Neural crest cell (in vitro differentiated cells): ENCODE measurements around the gene KRTDAP. TPM values are rescaled to one million over a fixed set of nuclear protein-coding genes. Genes with fewer than 3 reads are reported as not detected.

Experiments
- DNase-seq: peaks from one replicate; pipeline ENCODE4 v3.0.0; 2021; ENCODE audit warnings: low read depth, mixed read lengths, low spot score
- H3K27ac Mint-ChIP-seq: one replicate; pipeline ENCODE4 v1.8.0; 2021; ENCODE audit warnings: mild to moderate bottlenecking, mixed read lengths; ENCODE audit not compliant: unreplicated experiment
- H3K27me3 Mint-ChIP-seq: 2 replicates; pipeline ENCODE4 v1.8.0; 2021; ENCODE audit warnings: low read depth, mild to moderate bottlenecking, mixed read lengths
- H3K36me3 Mint-ChIP-seq: 2 replicates; pipeline ENCODE4 v1.8.0; 2021; ENCODE audit warnings: low read depth, mild to moderate bottlenecking, mixed read lengths
- H3K4me1 Mint-ChIP-seq: 2 replicates; pipeline ENCODE4 v1.8.0; 2021; ENCODE audit warnings: mixed read lengths
- H3K4me3 Mint-ChIP-seq: one replicate; pipeline ENCODE4 v1.8.0; 2021; ENCODE audit warnings: mild to moderate bottlenecking, mixed read lengths
- H3K9me3 Mint-ChIP-seq: 2 replicates; pipeline ENCODE4 v1.8.0; 2021; ENCODE audit warnings: mixed read lengths
- total RNA-seq: library from RNA; stranded (reverse); gene quantifications from 2 replicates; pipeline ENCODE4 v1.2.1, GENCODE V29; 2021
- TF ChIP-seq, protein P1 (sequence below): fragments of 200-600 bp; sonication (generic); conservative IDR thresholded peaks from 2 replicates; pipeline ENCODE4 v1.5.0; 2021; ENCODE audit warnings: antibody characterized with exemption, mild to moderate bottlenecking

Gene KRTDAP
- total RNA-seq, 1 donor from 2014 or later = not detected

DNA sequence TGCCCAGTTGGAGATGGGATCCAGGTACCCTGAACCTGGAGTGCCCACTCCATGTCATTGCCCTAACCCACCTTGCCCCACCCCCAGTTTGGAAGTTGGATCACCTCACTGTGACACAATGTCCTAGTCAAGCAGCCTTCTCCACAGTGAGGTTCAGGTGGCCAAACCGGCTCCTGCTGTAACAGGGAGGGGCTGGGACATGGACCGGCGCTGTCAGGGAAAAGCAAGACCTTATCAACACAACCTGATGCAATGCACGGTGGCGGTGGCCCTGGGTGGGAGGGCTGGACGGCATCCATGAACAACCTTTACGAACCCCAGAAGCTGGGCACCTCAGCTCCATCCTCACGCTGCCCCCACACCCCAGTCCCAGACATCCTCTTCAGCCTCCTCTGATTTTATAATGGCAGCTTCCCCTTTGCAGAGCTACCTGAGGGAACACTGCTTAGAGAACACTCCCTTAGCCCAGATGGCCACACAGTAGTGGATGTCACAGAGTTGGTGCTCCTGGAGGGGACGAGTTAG, 1.6 kb upstream of the KRTDAP start:
- Mint-ChIP-seq H3K9me3 (no peaks in the 10 kb centered on the region), H3K27ac (no peak overlapping the region), H3K36me3 (no peaks in the 10 kb centered on the region), H3K4me3 (no peak overlapping the region), H3K27me3 (peaks cover 67% of the 10 kb centered on the region), H3K4me1 (no peaks in the 10 kb centered on the region)
- TF ChIP-seq, protein P1, sequence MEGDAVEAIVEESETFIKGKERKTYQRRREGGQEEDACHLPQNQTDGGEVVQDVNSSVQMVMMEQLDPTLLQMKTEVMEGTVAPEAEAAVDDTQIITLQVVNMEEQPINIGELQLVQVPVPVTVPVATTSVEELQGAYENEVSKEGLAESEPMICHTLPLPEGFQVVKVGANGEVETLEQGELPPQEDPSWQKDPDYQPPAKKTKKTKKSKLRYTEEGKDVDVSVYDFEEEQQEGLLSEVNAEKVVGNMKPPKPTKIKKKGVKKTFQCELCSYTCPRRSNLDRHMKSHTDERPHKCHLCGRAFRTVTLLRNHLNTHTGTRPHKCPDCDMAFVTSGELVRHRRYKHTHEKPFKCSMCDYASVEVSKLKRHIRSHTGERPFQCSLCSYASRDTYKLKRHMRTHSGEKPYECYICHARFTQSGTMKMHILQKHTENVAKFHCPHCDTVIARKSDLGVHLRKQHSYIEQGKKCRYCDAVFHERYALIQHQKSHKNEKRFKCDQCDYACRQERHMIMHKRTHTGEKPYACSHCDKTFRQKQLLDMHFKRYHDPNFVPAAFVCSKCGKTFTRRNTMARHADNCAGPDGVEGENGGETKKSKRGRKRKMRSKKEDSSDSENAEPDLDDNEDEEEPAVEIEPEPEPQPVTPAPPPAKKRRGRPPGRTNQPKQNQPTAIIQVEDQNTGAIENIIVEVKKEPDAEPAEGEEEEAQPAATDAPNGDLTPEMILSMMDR = no peak
- DNase-seq = no peak

DNA sequence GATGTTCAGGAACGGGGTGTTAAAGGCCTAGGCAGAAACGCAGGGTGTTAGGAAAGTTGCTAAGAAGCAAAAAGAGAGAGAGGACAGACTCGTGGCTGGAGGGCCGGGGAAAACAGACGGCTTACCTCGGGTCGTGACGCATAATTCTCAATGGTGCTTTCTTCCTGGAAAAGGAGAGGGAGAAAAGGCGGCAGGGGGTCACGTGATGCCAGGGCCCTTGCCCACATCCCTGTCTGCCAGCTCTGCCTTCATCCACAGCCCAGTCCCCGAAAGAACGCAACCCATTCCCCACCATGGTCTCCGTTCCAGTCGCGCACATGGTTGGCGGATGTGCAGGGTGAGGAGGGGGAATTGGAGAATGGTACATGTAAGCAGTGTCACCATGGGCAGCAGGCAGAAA, 1.6 kb downstream of the KRTDAP start:
- no peaks in the 10 kb centered on the region for H3K36me3 Mint-ChIP-seq
- TF ChIP-seq, protein P1 = no peak
- no peaks in the 10 kb centered on the region for H3K4me1 Mint-ChIP-seq
- H3K27me3 Mint-ChIP-seq = peaks cover 80% of the 10 kb centered on the region
- H3K27ac Mint-ChIP-seq = no peak overlapping the region
- H3K9me3 Mint-ChIP-seq = no peaks in the 10 kb centered on the region
- DNase-seq = no peak
- no peak overlapping the region for H3K4me3 Mint-ChIP-seq

DNA sequence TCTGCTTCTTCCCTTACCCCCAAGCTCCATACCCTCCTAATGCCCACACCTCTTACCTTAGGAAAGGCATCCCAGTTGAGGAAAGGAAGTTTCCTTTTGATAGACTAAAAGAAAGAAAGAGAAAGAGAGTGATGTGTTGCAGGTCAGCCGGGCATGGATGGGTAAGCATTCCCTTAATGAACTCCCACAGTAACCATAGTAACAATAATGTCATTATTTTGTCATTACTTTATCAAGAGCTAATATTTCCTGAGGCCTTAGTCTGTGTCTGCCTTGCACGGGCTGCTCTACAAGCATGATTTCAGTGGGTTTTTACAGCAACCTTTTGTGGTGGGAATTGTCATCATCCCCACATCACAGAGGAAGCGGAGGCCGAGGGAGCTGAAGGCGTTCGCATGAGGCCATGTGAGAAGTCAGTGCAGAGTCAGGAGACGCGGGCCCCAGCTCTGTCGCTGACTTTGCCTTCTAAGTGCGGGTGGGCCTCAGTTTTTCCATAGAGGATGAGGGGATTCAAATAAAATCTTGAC, 2.5 kb downstream of the KRTDAP start:
- Mint-ChIP-seq H3K36me3 (no peaks in the 10 kb centered on the region), H3K9me3 (no peaks in the 10 kb centered on the region), H3K27ac (no peak overlapping the region), H3K4me1 (no peaks in the 10 kb centered on the region), H3K27me3 (peaks cover 78% of the 10 kb centered on the region), H3K4me3 (no peak overlapping the region)
- TF ChIP-seq, protein P1 = no peak
- DNase-seq = no peak

DNA sequence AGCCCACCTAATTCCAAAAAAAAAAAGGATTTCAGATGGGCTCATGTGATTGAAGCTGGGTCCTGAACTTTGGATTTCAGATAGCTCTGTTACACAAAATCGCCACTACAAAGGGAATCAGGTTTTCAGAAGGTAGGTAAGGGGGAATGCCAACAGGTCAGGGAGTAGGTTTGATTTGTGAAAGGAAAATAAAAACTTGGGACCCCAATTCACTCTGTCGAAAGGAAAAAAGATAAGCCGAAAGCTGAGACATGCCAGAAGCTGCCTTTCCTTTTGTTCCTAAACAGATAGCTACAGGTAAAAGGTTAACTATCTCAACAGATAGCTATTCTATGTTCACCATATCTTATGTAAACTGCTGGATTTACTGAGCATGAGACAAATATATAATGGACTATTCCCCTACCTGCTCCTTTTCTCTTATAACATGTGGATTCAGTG, 4.0 kb downstream of the KRTDAP start:
- DNase-seq = no peak
- H3K36me3 Mint-ChIP-seq = no peaks in the 10 kb centered on the region
- no peaks in the 10 kb centered on the region for H3K4me1 Mint-ChIP-seq
- H3K4me3 Mint-ChIP-seq = no peak overlapping the region
- no peak overlapping the region for H3K27ac Mint-ChIP-seq
- no peaks in the 10 kb centered on the region for H3K9me3 Mint-ChIP-seq
- TF ChIP-seq, protein P1 = no peak
- peaks cover 67% of the 10 kb centered on the region for H3K27me3 Mint-ChIP-seq

DNA sequence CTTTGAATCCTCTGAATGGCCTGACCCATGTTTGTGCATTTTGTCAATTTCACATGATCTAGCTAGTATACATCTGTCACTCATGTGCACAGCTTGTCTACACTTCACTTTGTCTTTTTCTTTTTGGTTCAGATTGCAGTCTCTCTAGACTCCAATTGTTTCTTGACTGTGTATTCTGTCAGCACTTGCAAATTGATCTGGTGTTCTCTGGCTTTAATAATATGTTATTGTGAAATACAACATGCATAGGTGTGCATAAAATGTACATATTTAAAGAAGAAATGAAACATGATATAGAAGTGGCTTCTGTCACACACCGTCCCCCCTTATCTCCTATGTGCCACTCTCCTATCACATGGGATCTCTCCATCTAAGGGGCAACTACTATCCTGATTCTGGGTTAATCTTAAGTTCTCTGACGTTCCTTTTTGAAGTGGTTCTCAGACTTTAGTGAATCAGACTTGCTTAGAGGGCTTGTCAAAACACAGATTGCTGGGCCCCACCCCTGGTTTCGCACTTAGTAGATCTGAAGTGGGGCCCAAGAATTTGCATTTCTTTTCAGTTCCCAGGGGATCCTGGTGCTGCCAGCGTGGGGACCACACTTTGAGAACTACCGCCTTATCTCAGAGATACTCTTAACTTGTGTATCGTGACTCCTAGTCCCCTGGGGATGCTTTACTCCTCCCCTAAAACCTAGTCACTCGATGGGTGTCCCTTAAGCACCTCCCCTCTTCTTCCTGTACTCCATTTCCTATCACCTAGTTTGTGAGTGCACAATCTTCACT, 5.8 kb downstream of the KRTDAP start:
- H3K4me1 Mint-ChIP-seq = no peaks in the 10 kb centered on the region
- no peaks in the 10 kb centered on the region for H3K9me3 Mint-ChIP-seq
- peaks cover 55% of the 10 kb centered on the region for H3K27me3 Mint-ChIP-seq
- no peak overlapping the region for H3K4me3 Mint-ChIP-seq
- DNase-seq = no peak
- H3K27ac Mint-ChIP-seq = no peak overlapping the region
- H3K36me3 Mint-ChIP-seq = no peaks in the 10 kb centered on the region
- TF ChIP-seq, protein P1 = no peak
